Hepatocyte (in vitro differentiated cells): ENCODE results near the gene TBC1D2. TPM values are rescaled to one million over a fixed set of nuclear protein-coding genes. Genes with fewer than 3 reads are reported as not detected.

ENCODE experiments used
- DNase-seq: peaks from one replicate; pipeline ENCODE4 v3.0.0-alpha.2; 2016; ENCODE audit warnings: low spot score
- H2AFZ ChIP-seq: fragments of 200-600 bp; sonication (generic); 2 replicates; pipeline ENCODE4 v1.6.0; 2016; ENCODE audit warnings: antibody characterized with exemption, mild to moderate bottlenecking
- H3K27ac ChIP-seq: fragments of 200-600 bp; sonication (generic); 2 replicates; pipeline ENCODE4 v1.5.1; 2016; ENCODE audit warnings: mild to moderate bottlenecking
- H3K27me3 ChIP-seq: fragments of 200-600 bp; sonication (generic); 2 replicates; pipeline ENCODE4 v1.6.1; 2016
- H3K36me3 ChIP-seq: fragments of 200-600 bp; sonication (generic); replicated peaks from 2 replicates; pipeline ENCODE4 v1.5.1; 2016; ENCODE audit warnings: low read depth; ENCODE audit not compliant: insufficient read depth
- H3K4me1 ChIP-seq: fragments of 200-600 bp; sonication (generic); 2 replicates; pipeline ENCODE4 v1.5.1; 2016; ENCODE audit warnings: mild to moderate bottlenecking, moderate library complexity; ENCODE audit not compliant: insufficient read depth
- H3K4me2 ChIP-seq: fragments of 200-600 bp; sonication (generic); 2 replicates; pipeline ENCODE4 v1.6.0; 2016
- H3K4me3 ChIP-seq: fragments of 200-600 bp; sonication (generic); 2 replicates; pipeline ENCODE4 v1.5.1; 2016; ENCODE audit warnings: mild to moderate bottlenecking
- H3K79me2 ChIP-seq: fragments of 200-600 bp; sonication (generic); 2 replicates; pipeline ENCODE4 v1.6.0; 2017; ENCODE audit warnings: mild to moderate bottlenecking
- H3K9me2 ChIP-seq: fragments of 200-600 bp; sonication (generic); replicated peaks from 2 replicates; pipeline ENCODE4 v1.6.0; 2017; ENCODE audit warnings: mild to moderate bottlenecking; ENCODE audit not compliant: insufficient read depth
- H3K9me3 ChIP-seq: fragments of 200-600 bp; sonication (generic); 2 replicates; pipeline ENCODE4 v1.5.1; 2016; ENCODE audit warnings: low read depth, mild to moderate bottlenecking
- H4K20me1 ChIP-seq: fragments of 200-600 bp; sonication (generic); 2 replicates; pipeline ENCODE4 v1.6.0; 2016; ENCODE audit warnings: mild to moderate bottlenecking; ENCODE audit not compliant: insufficient read depth, poor library complexity, severe bottlenecking
- EZH2 ChIP-seq: fragments of 200-600 bp; sonication (generic); IDR thresholded peaks from 2 replicates; pipeline ENCODE4 v1.6.1; 2016; ENCODE audit warnings: antibody characterized with exemption, mild to moderate bottlenecking, borderline replicate concordance
- EZH2phosphoT487 ChIP-seq: fragments of 200-600 bp; sonication (generic); IDR thresholded peaks from one replicate; pipeline ENCODE4 v1.6.1; 2018; ENCODE audit warnings: antibody characterized with exemption, mild to moderate bottlenecking, low read depth, moderate library complexity; ENCODE audit not compliant: unreplicated experiment, severe bottlenecking
- WGBS: methylation state at CpG from one replicate; pipeline ENCODE4 v1.1.6; 2016; ENCODE audit warnings: low lambda C conversion rate; ENCODE audit errors: missing lambda C conversion rate; 5-methylcytosine and 5-hydroxymethylcytosine counted together
- polyA plus RNA-seq: library from polyadenylated mRNA; unstranded; fragments of >200 nt; fragmentation: Nextera tagmentation; extraction: Ambion mirVana; gene quantifications from 2 replicates; pipeline ENCODE4 v1.2.1, GENCODE V29; 2016
- total RNA-seq: library from RNA; depleted of rRNA; stranded (reverse); fragments of >200 nt; gene quantifications from 2 replicates; pipeline ENCODE4 v1.2.3, GENCODE V29; 2014
- TF ChIP-seq, protein P1 (sequence below): fragments of 200-600 bp; sonication (generic); IDR thresholded peaks from 2 replicates; pipeline ENCODE4 v1.5.1; 2016; ENCODE audit warnings: antibody characterized with exemption, mild to moderate bottlenecking; ENCODE audit not compliant: poor library complexity

The TBC1D2 gene
- total and polyA plus RNA-seq, 2 experiments from 2014 or later: 20.0 to 31.6 TPM

DNA sequence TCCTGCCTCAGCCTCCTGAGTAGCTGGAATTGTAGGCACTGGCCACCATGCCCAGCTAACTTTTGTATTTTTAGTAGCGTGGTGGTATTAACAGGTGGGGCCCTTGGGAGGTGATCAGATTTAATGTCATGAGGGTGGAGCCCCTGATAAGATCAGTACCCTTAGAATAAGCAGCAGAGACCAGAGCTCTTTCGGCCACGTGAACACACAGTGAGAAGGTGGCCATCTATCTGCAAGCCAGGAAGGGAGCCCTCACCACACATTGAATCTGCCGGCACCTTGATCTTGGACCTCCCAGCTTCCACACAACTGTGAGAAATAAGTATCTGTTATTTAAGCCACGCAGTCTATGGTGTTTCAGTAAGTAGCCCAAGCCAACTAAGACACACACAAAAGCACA is 22.5 kb downstream of the TBC1D2 start:
- Histone ChIP-seq H3K4me2 (no peak overlapping the region), H3K36me3 (no peaks in the 10 kb centered on the region), H3K9me2 (no peaks in the 10 kb centered on the region), H3K27me3 (no peaks in the 10 kb centered on the region), H4K20me1 (no peaks in the 10 kb centered on the region), H3K9me3 (no peaks in the 10 kb centered on the region), H3K27ac (peak overlapping the region; percentile 50), H3K4me1 (peaks cover 50% of the 10 kb centered on the region), H3K79me2 (no peaks in the 10 kb centered on the region), H3K4me3 (no peak overlapping the region), H2AFZ (no peak overlapping the region)
- DNase-seq: no peak
- TF ChIP-seq EZH2phosphoT487: no peak
- TF ChIP-seq, protein P1, sequence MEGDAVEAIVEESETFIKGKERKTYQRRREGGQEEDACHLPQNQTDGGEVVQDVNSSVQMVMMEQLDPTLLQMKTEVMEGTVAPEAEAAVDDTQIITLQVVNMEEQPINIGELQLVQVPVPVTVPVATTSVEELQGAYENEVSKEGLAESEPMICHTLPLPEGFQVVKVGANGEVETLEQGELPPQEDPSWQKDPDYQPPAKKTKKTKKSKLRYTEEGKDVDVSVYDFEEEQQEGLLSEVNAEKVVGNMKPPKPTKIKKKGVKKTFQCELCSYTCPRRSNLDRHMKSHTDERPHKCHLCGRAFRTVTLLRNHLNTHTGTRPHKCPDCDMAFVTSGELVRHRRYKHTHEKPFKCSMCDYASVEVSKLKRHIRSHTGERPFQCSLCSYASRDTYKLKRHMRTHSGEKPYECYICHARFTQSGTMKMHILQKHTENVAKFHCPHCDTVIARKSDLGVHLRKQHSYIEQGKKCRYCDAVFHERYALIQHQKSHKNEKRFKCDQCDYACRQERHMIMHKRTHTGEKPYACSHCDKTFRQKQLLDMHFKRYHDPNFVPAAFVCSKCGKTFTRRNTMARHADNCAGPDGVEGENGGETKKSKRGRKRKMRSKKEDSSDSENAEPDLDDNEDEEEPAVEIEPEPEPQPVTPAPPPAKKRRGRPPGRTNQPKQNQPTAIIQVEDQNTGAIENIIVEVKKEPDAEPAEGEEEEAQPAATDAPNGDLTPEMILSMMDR: no peak
- TF ChIP-seq EZH2: no peak
- WGBS: 90% methylated on average over 5 of the region's 5 CpGs

- Histone ChIP-seq H3K9me3 (no peaks in the 10 kb centered on the region), H3K9me2 (no peaks in the 10 kb centered on the region), H3K4me2 (no peak overlapping the region), H3K27me3 (no peaks in the 10 kb centered on the region), H4K20me1 (no peaks in the 10 kb centered on the region), H3K27ac (peak overlapping the region; percentile 50), H3K4me3 (no peak overlapping the region), H2AFZ (no peak overlapping the region), H3K4me1 (peaks cover 60% of the 10 kb centered on the region), H3K79me2 (no peaks in the 10 kb centered on the region), H3K36me3 (no peaks in the 10 kb centered on the region)
- WGBS: 77% methylated on average over 6 of the region's 6 CpGs
- TF ChIP-seq EZH2 (no peak), EZH2phosphoT487 (no peak)
- TF ChIP-seq, protein P1: no peak
- DNase-seq: peak; percentile 63
Observed at GRCh38 chr9:98231770-98232478, 23.5 kb downstream of the TBC1D2 start.

DNA sequence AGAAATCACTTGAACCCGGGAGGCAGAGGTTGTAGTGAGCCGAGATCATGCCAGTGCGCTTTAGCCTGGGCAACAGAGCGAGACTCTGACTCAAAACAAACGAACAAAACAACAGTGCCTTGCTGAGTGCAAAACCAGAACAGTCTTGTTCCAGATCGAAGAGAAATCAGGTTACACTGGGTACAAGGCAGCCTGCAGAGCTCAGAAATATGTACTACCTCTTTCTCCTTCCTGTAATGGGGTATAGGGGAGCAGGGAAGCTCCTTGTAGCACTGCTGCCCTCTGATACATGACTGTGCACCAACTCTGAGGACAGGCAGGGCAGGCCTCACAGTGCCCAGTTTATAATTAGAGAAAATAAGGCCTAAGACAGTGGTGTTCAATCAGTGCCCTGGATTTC is 24.7 kb downstream of the TBC1D2 start:
- TF ChIP-seq, protein P1: no peak
- no peak for TF ChIP-seq EZH2
- TF ChIP-seq EZH2phosphoT487: no peak
- H3K4me2 ChIP-seq: no peak overlapping the region
- H4K20me1 ChIP-seq: no peaks in the 10 kb centered on the region
- H3K27me3 ChIP-seq: no peaks in the 10 kb centered on the region
- H3K9me3 ChIP-seq: no peaks in the 10 kb centered on the region
- no peaks in the 10 kb centered on the region for H3K9me2 ChIP-seq
- peak overlapping the region; percentile 92 for H3K27ac ChIP-seq
- H2AFZ ChIP-seq: no peak overlapping the region
- H3K36me3 ChIP-seq: no peaks in the 10 kb centered on the region
- no peak overlapping the region for H3K4me3 ChIP-seq
- H3K79me2 ChIP-seq: no peaks in the 10 kb centered on the region
- WGBS: 93% methylated on average over 6 of the region's 6 CpGs
- H3K4me1 ChIP-seq: peaks cover 71% of the 10 kb centered on the region
- peak; percentile 2 for DNase-seq
